ENCODE measurements around the gene PEAR1.

Gene PEAR1

DNA sequence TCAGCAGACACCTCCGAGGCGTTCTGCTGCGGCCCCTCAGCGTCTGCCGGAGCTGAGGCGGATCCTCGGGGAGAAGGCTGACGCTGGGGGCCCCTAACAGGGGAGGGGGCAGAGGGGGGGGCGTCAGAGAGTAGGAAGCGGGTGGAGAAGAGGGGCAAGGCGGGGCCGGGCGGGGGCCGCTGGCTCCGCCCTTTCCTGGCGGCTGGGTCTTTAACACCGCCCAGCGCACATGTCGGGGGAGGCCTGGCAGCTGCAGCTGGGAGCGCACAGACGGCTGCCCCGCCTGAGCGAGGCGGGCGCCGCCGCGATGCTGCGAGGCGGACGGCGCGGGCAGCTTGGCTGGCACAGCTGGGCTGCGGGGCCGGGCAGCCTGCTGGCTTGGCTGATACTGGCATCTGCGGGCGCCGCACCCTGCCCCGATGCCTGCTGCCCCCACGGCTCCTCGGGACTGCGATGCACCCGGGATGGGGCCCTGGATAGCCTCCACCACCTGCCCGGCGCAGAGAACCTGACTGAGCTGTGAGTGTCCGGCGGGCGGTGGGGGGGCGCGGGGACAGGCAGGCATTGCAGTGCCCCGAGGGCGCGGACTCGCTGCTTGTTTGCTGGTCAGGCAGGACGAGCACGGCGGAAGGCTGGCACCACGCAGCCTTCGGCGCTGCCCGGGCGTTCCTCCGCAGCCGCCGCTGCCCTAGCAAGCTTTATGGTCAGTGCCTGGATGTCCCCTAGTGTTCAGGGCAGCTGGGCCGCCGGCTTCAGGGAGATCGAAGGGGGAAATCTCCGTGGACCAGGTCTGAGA is 32.7 kb upstream of the PEAR1 start, which contains the start of gene NTRK1:
Gene NTRK1, plus strand, starts transcription at position 238 of the 796 bp plus-strand sequence. Its CDS starts 70 bp downstream, at position 308.
- DNase-seq, result peak; percentile 95

DNA sequence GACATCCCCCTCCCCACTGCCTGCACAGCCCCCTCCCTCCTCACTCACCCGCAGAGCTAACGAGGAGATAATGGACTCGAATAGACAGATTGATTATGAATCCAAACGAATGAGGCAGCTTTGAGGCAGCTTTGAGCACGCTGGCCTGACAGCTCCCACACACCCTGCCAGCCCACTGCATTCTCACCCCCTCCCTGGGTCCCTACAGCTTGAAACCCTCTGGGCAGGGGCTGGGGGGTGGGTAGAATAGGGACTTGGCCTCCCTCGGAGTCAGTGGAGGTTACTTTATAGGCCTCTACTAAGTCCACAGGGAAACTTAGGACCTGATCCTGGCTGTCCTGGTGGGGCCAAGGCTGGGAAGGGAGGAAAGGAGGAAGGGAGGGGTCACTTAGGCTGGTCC is 30.9 kb upstream of the PEAR1 start:
- DNase-seq, result no peak

DNA sequence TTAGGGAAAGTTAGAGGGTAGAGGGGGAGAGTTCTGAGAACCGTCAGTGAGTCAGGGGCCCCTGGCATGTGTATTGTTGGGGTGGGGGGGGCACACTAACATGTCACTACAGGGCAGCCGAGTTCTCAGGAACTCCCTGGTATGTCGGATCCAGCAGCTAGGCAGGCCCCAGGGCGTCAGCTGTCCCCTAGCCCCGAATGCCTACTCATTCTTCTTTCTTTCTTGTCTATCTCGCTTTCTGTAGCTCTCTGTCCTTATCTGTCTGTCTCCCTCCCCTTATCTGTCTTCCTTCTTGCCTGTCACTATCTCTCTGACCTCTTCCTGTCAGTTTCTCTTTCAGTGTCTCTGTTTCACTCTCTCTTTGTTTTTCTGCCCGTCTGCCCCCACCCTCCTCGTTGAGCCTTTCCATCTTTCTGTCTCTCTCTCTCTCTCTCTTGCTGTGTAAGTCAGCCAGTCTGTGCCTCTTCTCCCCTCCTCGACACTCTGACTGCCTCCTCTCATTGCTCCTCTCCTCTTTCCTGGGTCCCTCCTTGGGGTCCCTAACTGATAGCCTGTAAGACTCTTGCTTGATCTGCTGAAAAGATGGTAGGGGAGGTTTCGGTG is 30.4 kb upstream of the PEAR1 start:
- DNase-seq, result no peak

DNA sequence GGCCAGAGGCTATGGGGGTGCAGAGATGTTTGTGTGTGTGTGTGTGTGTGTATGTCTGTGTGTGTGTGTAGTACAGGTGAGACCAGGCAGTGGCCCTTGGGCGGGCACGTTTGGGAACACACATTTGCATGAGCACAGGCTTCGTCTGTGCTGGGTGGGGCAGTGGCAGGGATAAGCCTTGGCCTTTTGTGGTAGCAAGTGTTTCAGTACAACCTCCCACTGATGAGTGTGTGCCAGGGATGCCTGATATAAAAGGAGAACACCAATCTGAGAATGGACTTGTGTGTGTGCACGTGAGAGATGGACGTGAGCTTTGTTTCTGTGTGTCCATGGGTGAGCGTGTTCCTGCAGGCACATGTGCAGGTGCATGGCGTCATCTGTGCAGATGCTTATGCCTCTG is 29.9 kb upstream of the PEAR1 start:
- no peak for DNase-seq

DNA sequence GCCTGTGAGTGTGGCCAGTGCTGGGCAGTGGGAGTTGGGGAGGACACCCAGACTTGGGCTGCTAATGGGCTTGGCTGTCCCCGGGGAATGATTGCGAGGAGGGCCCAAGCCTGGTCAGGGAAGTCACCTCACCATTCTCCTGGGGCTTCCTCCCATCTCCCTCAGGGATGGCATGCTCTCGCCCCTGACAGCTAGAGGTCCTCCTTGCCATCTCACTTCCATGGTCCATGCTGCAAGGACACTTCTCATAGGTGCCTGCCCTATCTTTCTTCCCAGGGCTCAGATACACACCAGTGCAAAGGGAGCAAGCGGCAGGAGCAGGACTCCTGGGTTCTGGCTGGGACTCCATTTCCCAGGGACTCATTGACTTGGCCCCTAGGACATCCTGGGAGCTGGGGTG is 28.7 kb upstream of the PEAR1 start:
- peak; percentile 22 for DNase-seq

DNA sequence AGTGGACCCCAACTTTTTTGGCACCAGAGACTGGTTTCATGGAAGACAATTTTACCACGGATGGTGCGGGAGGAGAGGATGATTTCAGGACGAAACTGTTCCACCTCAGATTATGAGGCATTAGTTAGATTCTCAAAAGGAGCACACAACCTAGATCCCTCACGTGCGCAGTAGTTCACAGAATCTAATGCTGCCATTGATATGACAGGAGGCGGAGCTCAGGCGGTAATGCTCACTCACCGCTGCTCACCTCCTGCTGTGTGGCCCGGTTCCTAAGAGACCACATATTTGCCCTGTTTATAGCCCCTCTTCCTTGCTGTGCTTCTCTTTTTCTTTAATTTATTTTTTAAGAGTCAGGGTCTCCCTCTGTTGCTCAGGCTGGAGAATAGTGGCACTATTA is 28.3 kb upstream of the PEAR1 start:
- DNase-seq, result peak; percentile 44

DNA sequence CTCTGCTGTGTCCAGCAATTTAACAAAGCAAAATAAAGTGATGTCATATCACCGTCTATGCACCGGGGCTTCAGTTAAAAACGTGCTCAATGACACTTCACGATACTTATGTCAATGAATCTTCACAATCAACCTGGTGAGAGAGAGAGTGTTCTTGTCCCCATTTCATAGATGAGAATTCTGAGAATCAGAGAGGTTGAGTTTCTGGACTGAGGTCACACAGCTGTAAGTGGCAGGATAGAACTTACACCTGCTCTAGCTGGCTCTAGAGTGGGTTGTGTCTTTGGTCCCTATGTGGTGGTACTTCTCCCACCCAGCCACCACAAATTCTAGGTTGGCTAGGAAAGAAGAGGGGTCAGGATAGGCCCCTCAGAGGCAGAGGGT is 27.7 kb upstream of the PEAR1 start:
- DNase-seq, result no peak

DNA sequence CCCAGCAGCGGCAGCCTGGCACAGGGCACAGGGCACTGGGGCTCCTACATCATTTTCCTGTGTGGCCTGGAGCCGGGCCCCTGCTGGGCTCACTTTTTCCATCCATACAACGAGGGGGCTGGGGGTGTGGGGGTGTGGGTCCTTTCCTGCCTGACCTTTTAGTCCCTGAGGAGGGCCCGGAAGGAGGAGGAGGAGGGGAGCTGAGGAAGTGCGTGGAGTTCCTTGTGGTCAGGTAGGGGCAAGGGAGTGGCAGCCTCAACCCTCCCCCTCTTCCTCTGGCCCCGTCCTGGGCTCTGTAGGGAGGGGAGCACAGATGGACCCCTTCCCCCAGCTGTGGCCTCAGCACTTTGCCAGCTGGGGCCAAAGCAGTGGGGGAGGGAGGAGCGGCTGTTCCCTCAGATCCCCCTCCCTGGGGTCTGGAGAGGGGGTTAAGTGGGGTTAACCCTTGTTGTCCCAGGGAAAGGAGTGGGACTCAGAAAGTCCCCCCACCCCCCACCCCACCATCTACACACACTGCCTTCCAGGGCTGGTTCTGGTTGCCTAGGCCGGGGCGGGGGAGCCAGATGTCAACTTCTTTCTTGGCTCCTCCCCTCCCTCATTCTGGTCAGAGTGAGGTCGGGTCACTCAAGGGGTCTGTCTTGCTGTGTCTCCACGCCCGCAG is 27.1 kb upstream of the PEAR1 start:
- DNase-seq, result peak; percentile 72

DNA sequence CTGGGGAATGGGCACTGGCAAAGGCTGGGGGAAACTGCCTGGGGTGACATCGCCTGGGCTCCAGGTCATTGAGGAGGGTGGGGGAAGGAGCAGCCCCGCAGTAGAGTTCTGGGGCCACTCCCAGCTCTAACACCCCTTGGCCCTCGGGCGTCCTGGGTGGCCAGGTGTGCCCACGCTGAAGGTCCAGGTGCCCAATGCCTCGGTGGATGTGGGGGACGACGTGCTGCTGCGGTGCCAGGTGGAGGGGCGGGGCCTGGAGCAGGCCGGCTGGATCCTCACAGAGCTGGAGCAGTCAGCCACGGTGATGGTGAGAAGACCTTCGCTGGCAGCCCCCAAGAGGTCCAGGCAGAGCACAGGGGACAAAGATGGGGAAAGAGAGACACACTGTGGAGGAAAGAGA is 25.2 kb upstream of the PEAR1 start:
- peak; percentile 65 for DNase-seq

DNA sequence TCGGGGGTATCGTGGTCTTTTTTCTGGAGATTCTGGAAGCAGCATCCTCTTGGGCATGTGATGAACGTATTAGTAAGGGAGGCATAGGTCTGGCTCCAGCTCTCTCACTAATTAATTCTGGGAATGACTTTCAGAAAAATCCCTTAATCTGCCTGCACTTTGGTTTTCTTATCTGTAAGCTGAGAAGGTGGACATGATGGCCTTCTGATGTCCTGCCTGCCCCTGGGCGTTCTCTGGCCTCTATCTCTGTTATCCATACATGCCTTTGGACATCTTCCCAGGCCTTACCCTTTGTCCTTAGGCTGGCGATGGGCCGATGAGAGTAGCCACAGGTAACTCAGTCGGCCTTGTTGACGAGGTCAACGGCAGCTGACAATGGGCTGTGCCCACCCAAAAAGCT is 24.1 kb upstream of the PEAR1 start:
- no peak for DNase-seq

DNA sequence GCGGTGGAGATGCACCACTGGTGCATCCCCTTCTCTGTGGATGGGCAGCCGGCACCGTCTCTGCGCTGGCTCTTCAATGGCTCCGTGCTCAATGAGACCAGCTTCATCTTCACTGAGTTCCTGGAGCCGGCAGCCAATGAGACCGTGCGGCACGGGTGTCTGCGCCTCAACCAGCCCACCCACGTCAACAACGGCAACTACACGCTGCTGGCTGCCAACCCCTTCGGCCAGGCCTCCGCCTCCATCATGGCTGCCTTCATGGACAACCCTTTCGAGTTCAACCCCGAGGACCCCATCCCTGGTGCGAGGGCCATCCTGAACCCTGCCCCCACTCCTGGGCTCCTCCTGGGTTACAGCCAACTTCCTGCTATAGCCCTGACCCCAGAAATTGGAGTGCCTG is 19.9 kb upstream of the PEAR1 start:
- no peak for DNase-seq

DNA sequence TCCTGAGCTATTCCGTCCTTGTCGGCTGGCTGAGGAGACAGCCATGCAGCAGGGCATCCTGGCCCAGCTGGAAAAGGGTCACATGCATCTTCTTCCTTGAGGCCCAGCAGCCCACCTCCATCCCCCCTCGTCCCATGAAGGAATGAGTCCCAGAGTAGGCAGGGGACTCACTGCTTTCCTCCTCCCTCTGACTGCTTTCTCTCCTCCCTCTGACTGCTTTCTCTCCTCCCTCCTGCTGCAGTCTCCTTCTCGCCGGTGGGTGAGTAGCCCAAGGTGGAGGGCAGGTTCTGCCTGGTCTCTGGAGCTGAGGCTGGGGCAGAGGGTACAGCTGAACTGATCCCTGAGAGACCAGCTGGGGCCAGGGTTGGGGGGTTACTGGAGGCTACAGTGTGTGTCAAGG is 19.4 kb upstream of the PEAR1 start:
- no peak for DNase-seq

DNA sequence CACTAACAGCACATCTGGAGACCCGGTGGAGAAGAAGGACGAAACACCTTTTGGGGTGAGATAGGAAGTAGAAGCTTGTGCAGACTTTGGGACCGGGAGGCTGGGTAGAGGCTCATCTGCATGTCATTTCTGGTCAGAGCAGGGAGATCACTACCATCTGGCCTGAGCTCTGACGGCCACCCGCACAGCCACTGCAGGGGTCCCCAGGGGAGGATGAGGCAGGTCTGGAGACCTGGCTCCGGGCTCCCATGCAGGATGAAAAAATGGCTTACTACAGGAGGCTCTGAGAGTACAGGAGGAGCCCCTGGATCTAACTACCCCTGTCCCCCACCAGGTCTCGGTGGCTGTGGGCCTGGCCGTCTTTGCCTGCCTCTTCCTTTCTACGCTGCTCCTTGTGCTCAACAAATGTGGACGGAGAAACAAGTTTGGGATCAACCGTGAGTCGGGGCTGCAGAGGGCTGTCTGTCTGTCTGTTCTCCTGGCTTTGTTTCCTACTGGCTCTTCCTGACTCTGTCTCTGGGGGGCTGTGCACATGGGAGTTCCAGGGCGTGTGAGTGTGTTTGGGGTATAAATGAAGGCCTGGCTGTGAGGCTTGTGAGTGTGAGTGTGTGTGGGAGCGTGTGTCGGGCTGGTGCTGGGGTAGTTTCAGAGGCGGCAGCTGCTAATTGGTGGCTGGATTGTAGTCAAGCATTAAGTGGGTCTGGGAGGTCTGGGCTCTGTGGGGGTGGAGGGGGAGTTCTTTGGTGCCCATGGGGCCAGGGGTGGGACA is 18.8 kb upstream of the PEAR1 start:
- DNase-seq, result peak; percentile 45

DNA sequence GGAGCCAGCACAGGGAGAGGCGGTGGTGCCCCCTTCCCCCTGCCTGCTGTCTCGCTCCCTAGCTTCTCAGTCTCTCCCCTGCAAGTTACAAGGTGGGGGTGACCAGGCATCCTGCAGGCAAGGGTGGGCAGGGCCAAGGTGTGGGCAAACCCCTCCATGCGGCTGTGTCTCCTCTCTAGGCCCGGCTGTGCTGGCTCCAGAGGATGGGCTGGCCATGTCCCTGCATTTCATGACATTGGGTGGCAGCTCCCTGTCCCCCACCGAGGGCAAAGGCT is 18.2 kb upstream of the PEAR1 start:
- DNase-seq, result no peak

DNA sequence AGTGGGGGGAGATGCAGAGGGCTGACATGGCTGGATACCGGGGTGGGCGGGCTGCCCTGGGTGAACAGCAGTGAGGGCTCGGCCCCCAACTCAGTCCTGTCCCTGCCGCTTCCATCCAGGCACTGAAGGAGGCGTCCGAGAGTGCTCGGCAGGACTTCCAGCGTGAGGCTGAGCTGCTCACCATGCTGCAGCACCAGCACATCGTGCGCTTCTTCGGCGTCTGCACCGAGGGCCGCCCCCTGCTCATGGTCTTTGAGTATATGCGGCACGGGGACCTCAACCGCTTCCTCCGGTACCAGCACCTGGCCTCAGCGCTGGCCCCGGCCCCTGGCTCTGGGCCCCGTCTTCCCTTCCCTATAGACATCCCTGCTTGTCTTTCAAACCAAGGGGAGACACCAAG is 17.2 kb upstream of the PEAR1 start:
- DNase-seq, result no peak

DNA sequence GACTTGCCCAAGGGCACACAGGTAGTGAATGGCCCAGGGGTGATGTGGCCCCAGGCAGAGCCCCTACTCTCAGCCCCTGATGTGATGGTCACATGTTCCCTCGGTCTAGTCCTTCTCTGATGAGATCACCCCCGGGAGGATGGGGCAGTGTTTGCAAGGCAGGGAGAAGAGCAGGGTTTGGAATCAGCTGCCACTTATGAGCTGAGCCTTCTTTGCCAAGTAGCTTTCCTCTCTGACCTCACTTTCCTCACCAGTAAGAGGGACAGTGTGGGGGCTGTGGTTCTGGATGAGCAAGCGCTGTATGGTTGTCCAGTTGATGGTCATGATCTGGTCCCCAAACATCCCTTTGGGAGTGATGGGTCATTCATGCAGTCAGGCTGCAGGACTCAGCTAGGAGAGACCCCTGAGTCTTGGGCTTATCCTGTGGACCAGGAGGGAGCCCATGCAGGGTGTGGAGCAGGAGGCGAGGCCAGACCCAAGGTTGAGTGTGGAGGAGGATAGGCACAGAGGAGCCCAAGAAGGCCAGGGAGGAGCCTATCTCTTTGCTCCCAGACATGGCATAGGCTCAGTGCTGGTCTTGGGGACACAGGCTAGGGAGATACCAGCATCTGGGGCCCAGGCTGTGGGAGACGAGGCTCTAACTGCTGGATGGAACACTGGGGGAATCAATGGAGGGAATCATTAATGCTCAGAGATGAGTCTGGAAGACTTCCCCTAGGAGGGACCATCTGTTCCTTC is 15.9 kb upstream of the PEAR1 start:
- peak; percentile 18 for DNase-seq

DNA sequence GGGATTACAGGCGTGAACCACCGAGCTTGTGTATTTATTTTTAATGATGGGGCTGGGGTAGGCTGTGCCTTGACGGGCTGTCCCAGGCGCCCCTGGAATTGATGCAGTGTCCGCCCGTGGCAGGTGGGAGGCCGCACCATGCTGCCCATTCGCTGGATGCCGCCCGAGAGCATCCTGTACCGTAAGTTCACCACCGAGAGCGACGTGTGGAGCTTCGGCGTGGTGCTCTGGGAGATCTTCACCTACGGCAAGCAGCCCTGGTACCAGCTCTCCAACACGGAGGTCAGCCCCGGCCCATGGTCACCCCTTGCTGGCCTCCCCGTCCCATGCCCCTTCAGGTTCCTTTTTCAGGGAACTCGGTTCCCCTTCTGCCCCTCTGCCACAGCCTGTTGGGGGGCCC is 13.6 kb upstream of the PEAR1 start:
- no peak for DNase-seq

DNA sequence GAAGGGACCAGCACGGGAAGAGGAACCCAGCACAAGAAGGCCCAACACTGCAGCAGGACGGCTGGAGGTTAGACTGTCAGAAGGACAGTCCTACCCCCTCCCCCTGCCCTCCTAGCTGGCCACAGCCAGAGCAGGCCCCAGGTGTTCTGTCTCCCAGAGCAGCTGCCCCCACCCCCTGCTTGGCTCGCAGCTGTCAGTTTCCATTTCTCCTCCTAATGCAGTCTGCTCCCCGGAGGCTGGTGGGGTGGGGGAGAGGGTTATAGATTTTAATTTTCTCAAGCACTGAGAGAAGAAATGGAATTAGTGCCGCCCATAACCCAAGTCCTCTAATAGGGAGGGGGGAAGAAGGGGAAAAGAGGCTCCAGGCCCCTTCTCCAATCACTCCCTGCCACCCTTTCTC is 13.0 kb upstream of the PEAR1 start:
- DNase-seq, result peak; percentile 82

DNA sequence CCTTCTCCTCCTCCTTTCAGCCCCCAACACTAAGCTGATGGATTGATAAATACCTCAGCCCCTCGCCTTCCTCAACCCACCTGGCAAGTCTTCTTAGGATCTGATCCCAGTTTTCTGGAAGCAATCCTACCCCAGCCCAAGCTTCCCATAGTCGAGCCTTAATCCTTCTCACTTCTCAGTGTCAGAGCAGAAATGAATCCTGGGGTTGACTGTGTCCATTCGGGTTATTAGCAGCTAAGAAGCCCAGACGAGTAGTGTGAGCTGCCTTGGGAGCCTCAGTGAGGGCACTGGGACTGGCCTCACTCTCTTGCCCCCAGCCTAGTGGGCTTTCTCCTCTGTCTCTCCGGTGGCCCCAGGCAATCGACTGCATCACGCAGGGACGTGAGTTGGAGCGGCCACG is 12.4 kb upstream of the PEAR1 start:
- DNase-seq, result no peak

DNA sequence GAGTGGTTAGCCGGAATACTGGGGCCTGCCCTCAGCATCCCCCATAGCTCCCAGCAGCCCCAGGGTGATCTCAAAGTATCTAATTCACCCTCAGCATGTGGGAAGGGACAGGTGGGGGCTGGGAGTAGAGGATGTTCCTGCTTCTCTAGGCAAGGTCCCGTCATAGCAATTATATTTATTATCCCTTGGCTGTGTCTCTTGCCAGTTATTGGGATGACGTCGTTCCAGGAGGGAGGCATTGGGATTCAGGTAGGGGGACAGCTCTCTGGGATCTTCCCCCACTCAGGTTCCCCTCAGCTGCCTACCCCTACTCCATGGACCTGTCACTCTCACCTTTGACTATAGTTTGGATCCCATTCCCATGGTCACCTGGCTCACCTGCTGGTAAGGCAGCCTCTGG is 11.9 kb upstream of the PEAR1 start:
- peak; percentile 77 for DNase-seq

DNA sequence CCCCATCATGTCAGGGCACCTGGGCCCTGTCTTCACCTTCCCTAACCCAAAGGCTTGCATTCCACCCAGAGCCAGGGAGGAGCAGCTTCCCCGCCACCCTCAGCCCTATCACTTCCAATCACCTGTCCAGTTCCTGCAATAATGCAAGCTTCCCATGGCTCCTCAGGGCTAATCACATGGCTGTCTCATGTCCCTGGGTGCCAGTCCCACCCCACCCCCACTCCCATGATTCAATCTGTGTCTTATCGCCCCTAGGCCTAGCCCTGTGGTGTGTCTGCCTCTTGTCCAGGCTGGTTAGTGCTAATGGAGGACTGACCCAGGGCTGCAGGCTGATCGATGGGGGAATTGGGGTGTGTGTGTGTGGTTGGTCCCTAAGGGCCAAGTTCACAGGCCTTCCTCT is 11.0 kb upstream of the PEAR1 start:
- DNase-seq, result peak; percentile 37

DNA sequence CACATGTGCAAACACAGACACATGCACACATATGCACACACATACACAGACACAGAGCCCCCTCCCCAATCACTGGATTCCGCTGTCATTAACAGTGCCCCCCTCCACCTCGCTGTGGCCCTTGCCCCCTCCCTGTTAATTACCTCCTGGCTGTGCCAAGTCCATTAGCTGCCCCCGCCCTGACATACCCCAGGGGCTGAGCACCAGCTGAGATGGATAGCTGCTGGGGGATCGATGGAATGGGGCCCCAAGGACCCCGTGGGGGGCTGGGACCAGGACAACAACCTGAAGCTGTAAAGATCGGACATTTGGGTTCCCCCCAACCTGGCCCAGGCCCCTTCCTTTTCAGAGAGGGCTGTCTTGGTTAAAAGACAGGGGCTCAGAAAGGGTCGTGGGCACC is 9.6 kb upstream of the PEAR1 start:
- DNase-seq, result peak; percentile 50

DNA sequence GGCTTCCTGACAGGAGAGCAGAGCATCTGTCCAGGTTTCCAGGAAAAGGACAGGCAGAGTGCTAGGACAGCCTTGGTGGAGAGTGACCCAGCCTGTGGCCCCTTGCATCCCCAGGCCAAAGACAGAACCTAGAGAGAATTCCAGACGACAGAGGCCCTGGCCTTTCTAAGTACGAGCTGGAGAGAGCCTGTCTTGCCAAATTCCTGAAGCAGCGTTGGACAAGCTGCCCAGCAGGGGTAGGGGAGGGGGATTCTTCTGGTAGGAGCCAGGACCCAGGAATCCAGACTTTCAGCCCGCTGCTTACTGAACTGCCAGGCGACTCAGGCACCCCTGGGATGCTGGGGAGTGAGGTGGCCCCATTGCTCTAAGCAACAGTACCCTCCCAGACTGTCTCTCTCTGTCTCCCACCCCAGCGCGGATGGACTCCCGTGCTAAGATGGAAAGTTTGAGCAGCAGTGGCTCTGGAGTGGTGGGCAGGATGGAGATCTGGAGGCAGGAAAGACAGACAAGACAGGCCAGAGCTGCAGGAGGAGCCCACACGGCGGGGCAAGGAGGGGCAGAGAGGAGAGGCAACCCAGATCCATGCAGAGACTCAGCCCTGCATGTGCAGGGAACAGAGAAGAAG is 8.8 kb upstream of the PEAR1 start:
- DNase-seq, result no peak
